Coronary artery (tissue), 2 donors: ENCODE measurements around the gene TMEM178B.

ENCODE experiments used
- DNase-seq: peaks from one replicate; pipeline ENCODE4 v3.0.0-alpha.2; 2017; ENCODE audit warnings: low spot score
- H3K27ac ChIP-seq, 2 donors: fragments of 200-600 bp; sonication (generic); one replicate each; pipeline ENCODE4 v1.5.1; 2016 to 2019
- H3K4me3 ChIP-seq: fragments of 200-600 bp; sonication (generic); 2 replicates; pipeline ENCODE4 v1.5.1; 2016; ENCODE audit warnings: mild to moderate bottlenecking, moderate library complexity
- TF ChIP-seq, protein P1 (sequence below): fragments of 200-600 bp; sonication (generic); IDR thresholded peaks from one replicate; pipeline ENCODE4 v1.5.1; 2019; ENCODE audit warnings: antibody characterized with exemption

TMEM178B gene

DNA sequence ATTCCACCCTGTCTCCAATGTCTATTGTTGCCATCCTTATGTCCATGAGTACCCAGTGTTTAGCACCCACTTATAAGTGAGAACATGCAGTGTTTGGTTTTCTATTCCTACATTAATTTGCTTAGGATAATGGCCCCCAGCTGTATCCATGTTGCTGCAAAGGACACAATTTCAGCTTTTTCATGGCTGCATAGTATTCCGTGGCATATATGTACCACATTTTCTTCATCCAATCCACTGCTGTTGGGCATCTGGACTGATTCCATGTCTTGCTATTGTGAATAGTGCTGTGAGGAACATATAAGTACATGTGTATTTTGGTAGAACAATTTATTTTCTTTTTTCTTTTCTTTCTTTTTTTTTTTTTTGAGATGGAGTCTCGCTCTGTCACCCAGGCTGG, 68.2 kb downstream of the TMEM178B start:
- DNase-seq, result no peak
- Histone ChIP-seq H3K4me3 (no peak overlapping the region), H3K27ac (no peak overlapping the region)
- TF ChIP-seq, protein P1, sequence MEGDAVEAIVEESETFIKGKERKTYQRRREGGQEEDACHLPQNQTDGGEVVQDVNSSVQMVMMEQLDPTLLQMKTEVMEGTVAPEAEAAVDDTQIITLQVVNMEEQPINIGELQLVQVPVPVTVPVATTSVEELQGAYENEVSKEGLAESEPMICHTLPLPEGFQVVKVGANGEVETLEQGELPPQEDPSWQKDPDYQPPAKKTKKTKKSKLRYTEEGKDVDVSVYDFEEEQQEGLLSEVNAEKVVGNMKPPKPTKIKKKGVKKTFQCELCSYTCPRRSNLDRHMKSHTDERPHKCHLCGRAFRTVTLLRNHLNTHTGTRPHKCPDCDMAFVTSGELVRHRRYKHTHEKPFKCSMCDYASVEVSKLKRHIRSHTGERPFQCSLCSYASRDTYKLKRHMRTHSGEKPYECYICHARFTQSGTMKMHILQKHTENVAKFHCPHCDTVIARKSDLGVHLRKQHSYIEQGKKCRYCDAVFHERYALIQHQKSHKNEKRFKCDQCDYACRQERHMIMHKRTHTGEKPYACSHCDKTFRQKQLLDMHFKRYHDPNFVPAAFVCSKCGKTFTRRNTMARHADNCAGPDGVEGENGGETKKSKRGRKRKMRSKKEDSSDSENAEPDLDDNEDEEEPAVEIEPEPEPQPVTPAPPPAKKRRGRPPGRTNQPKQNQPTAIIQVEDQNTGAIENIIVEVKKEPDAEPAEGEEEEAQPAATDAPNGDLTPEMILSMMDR, result no peak

DNA sequence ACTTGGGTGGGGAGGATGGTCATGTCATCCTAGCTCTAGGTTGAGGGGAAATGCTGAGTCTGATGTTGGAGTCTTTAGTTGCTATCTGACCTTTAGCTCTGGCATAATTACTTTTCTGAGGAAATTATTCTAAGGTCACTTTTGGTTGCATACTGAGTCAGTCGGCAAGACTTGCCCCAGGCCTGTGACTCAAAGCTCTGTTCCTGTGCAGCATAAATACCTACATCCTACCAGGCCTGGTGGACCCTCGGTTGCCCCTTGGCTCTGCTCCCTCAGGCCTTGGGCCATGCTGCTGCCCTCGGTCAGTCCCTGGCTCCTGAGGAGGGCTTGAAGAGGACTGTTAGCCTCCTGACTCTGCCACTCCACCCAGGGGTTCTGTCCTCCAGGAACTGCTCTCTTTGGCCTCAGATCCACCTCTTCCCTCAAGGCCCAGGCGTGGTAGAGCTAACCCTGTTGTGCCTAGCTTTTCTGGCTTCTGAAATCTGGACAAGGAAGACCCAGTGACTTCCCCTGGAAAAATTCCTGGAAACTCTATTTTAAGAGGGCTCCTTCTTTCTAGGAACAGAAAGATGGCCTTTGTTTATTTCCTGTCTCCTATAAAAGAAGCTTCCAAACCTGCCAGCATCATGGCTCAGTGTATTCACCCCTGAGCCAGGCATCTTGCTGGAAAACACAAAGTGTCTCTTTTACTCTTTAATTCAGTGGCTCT, 71.2 kb downstream of the TMEM178B start:
- H3K4me3 ChIP-seq, result no peak overlapping the region
- no peak for DNase-seq
- TF ChIP-seq, protein P1, result no peak
- no peak overlapping the region for H3K27ac ChIP-seq

DNA sequence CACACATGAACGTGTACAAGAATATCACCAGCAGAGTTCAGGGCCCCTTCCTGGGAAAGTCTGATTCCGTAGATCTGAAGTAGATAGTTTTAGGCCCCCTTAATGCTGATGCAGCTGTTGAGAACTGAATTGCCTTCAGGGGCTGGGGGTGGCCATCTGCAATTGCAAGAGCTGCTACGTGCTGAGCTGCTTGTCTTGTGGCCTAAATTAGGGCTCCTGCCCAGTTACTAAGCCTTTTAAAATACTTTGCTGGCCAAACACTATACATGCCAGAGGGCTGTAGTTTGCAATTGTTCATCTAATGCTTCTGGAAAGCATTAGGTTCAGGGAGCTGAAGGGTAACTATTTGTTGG, 71.7 kb downstream of the TMEM178B start:
- Histone ChIP-seq H3K4me3 (no peak overlapping the region), H3K27ac (no peak overlapping the region)
- DNase-seq, result no peak
- TF ChIP-seq, protein P1, result no peak

DNA sequence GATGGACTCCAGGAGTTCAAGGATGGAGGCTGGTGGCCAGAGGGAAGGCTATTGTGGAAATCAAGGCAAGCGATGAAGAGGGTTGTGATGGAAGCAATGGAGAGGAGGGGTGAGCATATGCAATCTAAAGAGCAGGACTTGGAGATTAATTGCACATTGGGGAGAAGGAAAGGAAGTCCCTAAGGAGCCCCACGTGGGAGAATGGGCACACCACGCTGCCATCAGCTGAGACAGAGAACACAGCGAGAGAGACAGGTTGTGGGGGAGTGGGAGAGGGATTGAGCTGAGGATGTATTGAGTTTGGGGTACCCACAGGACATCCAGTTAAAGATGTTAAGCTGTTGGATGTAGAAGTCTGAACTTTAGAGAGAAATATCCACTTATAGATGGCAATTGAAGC, 73.6 kb downstream of the TMEM178B start:
- no peak for DNase-seq
- TF ChIP-seq, protein P1, result no peak
- Histone ChIP-seq H3K27ac (no peak overlapping the region), H3K4me3 (no peak overlapping the region)

- no peak for DNase-seq
- TF ChIP-seq, protein P1, result no peak
- no peak overlapping the region for H3K4me3 ChIP-seq
- H3K27ac ChIP-seq, result no peak overlapping the region
These were observed 76.6 kb downstream of the TMEM178B start for GRCh38 chr7:141150465-141150864.

GRCh38 chr7:141151746-141152145, 77.9 kb downstream of the TMEM178B start:
- TF ChIP-seq, protein P1, result no peak
- H3K27ac ChIP-seq, result no peak overlapping the region
- no peak for DNase-seq
- no peak overlapping the region for H3K4me3 ChIP-seq

DNA sequence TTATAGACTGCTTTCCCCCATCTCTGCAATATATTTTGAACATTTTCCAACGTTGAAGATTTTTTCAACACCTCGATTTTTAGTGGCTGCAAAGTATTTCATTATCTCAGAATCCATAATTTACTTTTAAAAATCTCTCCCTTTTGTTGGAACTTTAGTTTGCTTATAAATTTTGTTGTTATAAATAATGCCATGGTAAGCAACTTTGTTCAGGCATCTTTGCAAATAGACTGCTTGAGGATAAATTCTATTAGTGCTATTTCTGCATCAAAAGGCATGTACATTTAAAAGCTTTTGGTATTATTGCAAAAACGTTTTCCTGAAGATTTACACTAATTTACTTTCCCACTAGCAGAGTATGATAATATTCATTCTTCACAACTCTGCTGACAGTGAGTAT, 79.4 kb downstream of the TMEM178B start:
- Histone ChIP-seq H3K4me3 (no peak overlapping the region), H3K27ac (no peak overlapping the region)
- TF ChIP-seq, protein P1, result no peak
- DNase-seq, result no peak
